ENCODE measurements around the gene HLA-DQB1.

HLA-DQB1 gene

DNA sequence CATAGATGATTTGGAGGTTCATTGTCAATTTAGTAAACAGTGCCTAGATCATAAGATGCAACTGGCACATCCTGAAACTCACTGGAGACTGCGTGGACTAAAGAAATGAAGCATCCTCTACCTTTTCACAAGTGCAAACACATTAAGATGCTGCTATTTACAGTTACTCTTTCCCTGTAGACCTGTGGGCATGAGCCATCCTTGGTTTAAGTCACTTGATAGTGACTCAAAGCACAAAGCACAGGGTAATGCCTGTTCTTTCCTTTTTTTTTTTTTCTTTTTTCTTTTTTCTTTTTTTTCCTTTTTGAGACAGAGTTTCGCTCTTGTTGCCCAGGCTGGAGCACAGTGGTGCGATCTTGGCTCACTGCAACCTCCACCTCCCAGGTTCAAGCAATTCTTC lies 39.2 kb downstream of the HLA-DQB1 start:
- H3K9me3 ChIP-seq (ENCODE audit: control insufficient read depth in 2 of 2, low read length in 2 of 2) = no peaks in the 10 kb centered on the region
- H3K27ac ChIP-seq (ENCODE audit: low read length) = no peak overlapping the region

GRCh38 chr6:32625137-32625536 lies 41.3 kb downstream of the HLA-DQB1 start:
- Histone ChIP-seq H3K9ac (ENCODE audit: low read length in 2 of 2) (no peak overlapping the region), H3K27me3 (ENCODE audit: control insufficient read depth in 1 of 2, insufficient read depth in 2 of 2, low read length in 2 of 2) (no peaks in the 10 kb centered on the region), H3K4me3 (ENCODE audit: low read length in 2 of 2) (no peak overlapping the region), H3K4me1 (ENCODE audit: control insufficient read depth, insufficient read depth, low read length) (no peaks in the 10 kb centered on the region), H3K27ac (ENCODE audit: low read length) (no peak overlapping the region), H3K36me3 (ENCODE audit: control insufficient read depth in 2 of 2, insufficient read depth in 2 of 2, low read length in 2 of 2) (no peaks in the 10 kb centered on the region), H3K9me3 (ENCODE audit: control insufficient read depth in 2 of 2, low read length in 2 of 2) (no peaks in the 10 kb centered on the region)

More for the DNA sequence above, 39.2 kb downstream of the HLA-DQB1 start:
- H3K4me1 ChIP-seq (ENCODE audit: control insufficient read depth, insufficient read depth, low read length) = no peaks in the 10 kb centered on the region
- no peaks in the 10 kb centered on the region for H3K36me3 ChIP-seq (ENCODE audit: control insufficient read depth in 2 of 2, insufficient read depth in 2 of 2, low read length in 2 of 2)
- no peak overlapping the region for H3K9ac ChIP-seq (ENCODE audit: low read length in 2 of 2)
- no peaks in the 10 kb centered on the region for H3K27me3 ChIP-seq (ENCODE audit: control insufficient read depth in 1 of 2, insufficient read depth in 2 of 2, low read length in 2 of 2)
- no peak overlapping the region for H3K4me3 ChIP-seq (ENCODE audit: low read length in 2 of 2)

GRCh38 chr6:32624565-32624964 lies 41.9 kb downstream of the HLA-DQB1 start:
- no peak overlapping the region for H3K9ac ChIP-seq (ENCODE audit: low read length in 2 of 2)
- H3K4me3 ChIP-seq (ENCODE audit: low read length in 2 of 2) = no peak overlapping the region
- H3K27ac ChIP-seq (ENCODE audit: low read length) = no peak overlapping the region
- H3K27me3 ChIP-seq (ENCODE audit: control insufficient read depth in 1 of 2, insufficient read depth in 2 of 2, low read length in 2 of 2) = no peaks in the 10 kb centered on the region
- H3K4me1 ChIP-seq (ENCODE audit: control insufficient read depth, insufficient read depth, low read length) = no peaks in the 10 kb centered on the region
- no peaks in the 10 kb centered on the region for H3K9me3 ChIP-seq (ENCODE audit: control insufficient read depth in 2 of 2, low read length in 2 of 2)
- H3K36me3 ChIP-seq (ENCODE audit: control insufficient read depth in 2 of 2, insufficient read depth in 2 of 2, low read length in 2 of 2) = no peaks in the 10 kb centered on the region

DNA sequence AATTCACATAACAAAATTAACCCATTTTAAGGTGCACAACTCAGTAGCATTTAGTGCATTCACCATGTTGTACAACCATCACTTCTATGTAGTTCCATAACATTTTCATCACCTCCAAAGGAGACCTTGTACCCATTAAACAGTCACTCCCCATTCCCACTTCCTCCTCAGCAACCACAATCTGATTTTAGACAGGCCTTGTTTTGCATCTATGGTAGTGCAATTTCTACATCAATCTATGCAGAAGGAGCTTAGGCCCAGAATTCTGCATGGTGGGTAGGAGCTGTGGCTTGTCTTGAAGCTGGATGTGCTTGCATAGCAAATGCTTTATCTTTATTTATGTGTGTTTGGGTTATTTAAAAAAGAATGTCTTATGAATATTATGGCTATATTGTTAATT lies 42.8 kb downstream of the HLA-DQB1 start:
- Histone ChIP-seq H3K4me3 (ENCODE audit: low read length in 2 of 2) (no peak overlapping the region), H3K4me1 (ENCODE audit: control insufficient read depth, insufficient read depth, low read length) (no peaks in the 10 kb centered on the region), H3K9ac (ENCODE audit: low read length in 2 of 2) (no peak overlapping the region), H3K27ac (ENCODE audit: low read length) (no peak overlapping the region), H3K36me3 (ENCODE audit: control insufficient read depth in 2 of 2, insufficient read depth in 2 of 2, low read length in 2 of 2) (no peaks in the 10 kb centered on the region), H3K27me3 (ENCODE audit: control insufficient read depth in 1 of 2, insufficient read depth in 2 of 2, low read length in 2 of 2) (no peaks in the 10 kb centered on the region), H3K9me3 (ENCODE audit: control insufficient read depth in 2 of 2, low read length in 2 of 2) (no peaks in the 10 kb centered on the region)

GRCh38 chr6:32622545-32623401 lies 43.7 kb downstream of the HLA-DQB1 start:
- no peak overlapping the region for H3K27ac ChIP-seq (ENCODE audit: low read length)
- no peaks in the 10 kb centered on the region for H3K9me3 ChIP-seq (ENCODE audit: control insufficient read depth in 2 of 2, low read length in 2 of 2)
- no peaks in the 10 kb centered on the region for H3K36me3 ChIP-seq (ENCODE audit: control insufficient read depth in 2 of 2, insufficient read depth in 2 of 2, low read length in 2 of 2)
- no peak overlapping the region for H3K9ac ChIP-seq (ENCODE audit: low read length in 2 of 2)
- no peaks in the 10 kb centered on the region for H3K4me1 ChIP-seq (ENCODE audit: control insufficient read depth, insufficient read depth, low read length)
- no peaks in the 10 kb centered on the region for H3K27me3 ChIP-seq (ENCODE audit: control insufficient read depth in 1 of 2, insufficient read depth in 2 of 2, low read length in 2 of 2)
- H3K4me3 ChIP-seq (ENCODE audit: low read length in 2 of 2) = no peak overlapping the region

DNA sequence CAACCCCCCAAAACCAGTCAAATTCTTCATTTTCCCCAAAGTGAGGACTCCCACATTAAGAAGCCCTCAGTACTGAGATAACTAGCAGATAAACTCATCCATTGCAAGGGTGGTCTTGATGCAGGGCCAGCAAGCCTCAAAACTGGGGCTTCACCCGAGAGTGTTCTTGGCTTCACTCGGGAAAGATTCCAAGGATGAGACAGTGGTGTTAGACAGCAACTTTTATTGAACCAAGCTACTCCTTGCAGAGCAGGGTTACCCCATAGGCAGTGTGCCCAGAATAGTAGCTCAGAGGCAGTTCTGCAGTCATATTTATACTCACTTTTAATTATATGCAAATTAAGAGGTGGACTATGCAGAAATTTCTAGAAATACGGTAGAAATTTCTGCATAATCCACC lies 45.1 kb downstream of the HLA-DQB1 start:
- Histone ChIP-seq H3K4me1 (ENCODE audit: control insufficient read depth, insufficient read depth, low read length) (no peaks in the 10 kb centered on the region), H3K9ac (ENCODE audit: low read length in 2 of 2) (no peak overlapping the region), H3K27ac (ENCODE audit: low read length) (no peak overlapping the region), H3K36me3 (ENCODE audit: control insufficient read depth in 2 of 2, insufficient read depth in 2 of 2, low read length in 2 of 2) (no peaks in the 10 kb centered on the region), H3K9me3 (ENCODE audit: control insufficient read depth in 2 of 2, low read length in 2 of 2) (no peaks in the 10 kb centered on the region), H3K4me3 (ENCODE audit: low read length in 2 of 2) (no peak overlapping the region), H3K27me3 (ENCODE audit: control insufficient read depth in 1 of 2, insufficient read depth in 2 of 2, low read length in 2 of 2) (no peaks in the 10 kb centered on the region)

DNA sequence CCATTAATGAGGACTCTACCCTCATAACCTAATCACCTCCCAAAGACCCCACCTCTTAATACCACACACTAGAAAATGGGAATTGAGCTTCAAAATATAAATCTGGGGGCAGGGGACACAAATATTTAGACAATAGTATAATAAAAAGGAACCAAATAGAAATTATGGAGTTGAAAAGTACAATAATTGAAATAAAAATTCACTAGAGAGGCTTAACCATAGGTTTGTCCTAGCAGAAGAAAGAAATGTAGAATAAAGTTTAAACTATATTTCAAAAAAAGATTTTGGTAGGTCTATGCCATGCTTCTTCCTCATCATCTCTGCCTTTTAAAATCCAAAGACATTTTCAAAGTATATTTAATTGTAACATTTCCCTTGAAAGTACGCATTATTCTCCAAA lies 48.7 kb downstream of the HLA-DQB1 start:
- no peaks in the 10 kb centered on the region for H3K9me3 ChIP-seq (ENCODE audit: control insufficient read depth in 2 of 2, low read length in 2 of 2)
- H3K27me3 ChIP-seq (ENCODE audit: control insufficient read depth in 1 of 2, insufficient read depth in 2 of 2, low read length in 2 of 2) = no peaks in the 10 kb centered on the region
- no peaks in the 10 kb centered on the region for H3K36me3 ChIP-seq (ENCODE audit: control insufficient read depth in 2 of 2, insufficient read depth in 2 of 2, low read length in 2 of 2)
- H3K9ac ChIP-seq (ENCODE audit: low read length in 2 of 2) = no peak overlapping the region
- H3K27ac ChIP-seq (ENCODE audit: low read length) = no peak overlapping the region
- H3K4me3 ChIP-seq (ENCODE audit: low read length in 2 of 2) = no peak overlapping the region
- H3K4me1 ChIP-seq (ENCODE audit: control insufficient read depth, insufficient read depth, low read length) = no peaks in the 10 kb centered on the region

GRCh38 chr6:32615885-32616532 lies 50.4 kb downstream of the HLA-DQB1 start:
- Histone ChIP-seq H3K27ac (ENCODE audit: low read length) (no peak overlapping the region), H3K9me3 (ENCODE audit: control insufficient read depth in 2 of 2, low read length in 2 of 2) (no peaks in the 10 kb centered on the region), H3K9ac (ENCODE audit: low read length in 2 of 2) (no peak overlapping the region), H3K27me3 (ENCODE audit: control insufficient read depth in 1 of 2, insufficient read depth in 2 of 2, low read length in 2 of 2) (no peaks in the 10 kb centered on the region), H3K4me3 (ENCODE audit: low read length in 2 of 2) (no peak overlapping the region), H3K4me1 (ENCODE audit: control insufficient read depth, insufficient read depth, low read length) (no peaks in the 10 kb centered on the region), H3K36me3 (ENCODE audit: control insufficient read depth in 2 of 2, insufficient read depth in 2 of 2, low read length in 2 of 2) (no peaks in the 10 kb centered on the region)

DNA sequence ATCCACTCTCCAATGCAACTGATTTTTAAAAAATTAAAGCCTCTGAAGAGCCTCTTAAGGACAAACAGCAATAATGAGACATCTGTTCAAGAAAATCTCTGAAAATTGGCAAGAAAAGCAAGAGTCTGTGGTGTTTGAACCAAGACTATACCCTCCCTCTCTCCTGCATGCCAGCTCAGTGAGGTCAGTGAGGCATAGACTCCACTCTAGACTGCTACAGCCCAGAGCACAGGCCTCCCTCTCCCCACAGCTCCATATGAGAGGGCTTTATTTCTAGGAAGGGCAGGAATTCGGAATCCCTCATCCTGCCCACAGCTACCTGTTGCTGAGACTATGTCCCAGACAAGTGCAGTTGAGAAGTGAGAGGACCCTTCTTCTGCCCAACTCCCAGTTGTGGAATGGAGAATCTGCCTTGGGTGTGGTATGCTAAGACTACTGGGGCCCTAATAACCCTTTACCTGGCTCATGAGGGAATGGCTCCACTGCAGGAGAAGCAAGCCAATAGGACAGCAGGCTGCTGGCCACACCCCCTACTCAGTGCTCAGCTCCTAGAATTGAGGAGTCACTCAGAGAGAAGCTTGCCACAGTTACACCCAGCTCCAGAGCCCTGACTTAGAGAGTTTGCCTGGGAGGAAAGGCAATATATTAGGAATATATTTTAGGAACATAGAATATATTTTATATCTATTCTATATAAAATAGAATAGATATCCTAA lies 51.9 kb downstream of the HLA-DQB1 start:
- no peaks in the 10 kb centered on the region for H3K27me3 ChIP-seq (ENCODE audit: control insufficient read depth in 1 of 2, insufficient read depth in 2 of 2, low read length in 2 of 2)
- no peaks in the 10 kb centered on the region for H3K4me1 ChIP-seq (ENCODE audit: control insufficient read depth, insufficient read depth, low read length)
- H3K9ac ChIP-seq (ENCODE audit: low read length in 2 of 2) = no peak overlapping the region
- no peak overlapping the region for H3K4me3 ChIP-seq (ENCODE audit: low read length in 2 of 2)
- H3K27ac ChIP-seq (ENCODE audit: low read length) = no peak overlapping the region
- H3K36me3 ChIP-seq (ENCODE audit: control insufficient read depth in 2 of 2, insufficient read depth in 2 of 2, low read length in 2 of 2) = no peaks in the 10 kb centered on the region
- no peaks in the 10 kb centered on the region for H3K9me3 ChIP-seq (ENCODE audit: control insufficient read depth in 2 of 2, low read length in 2 of 2)

GRCh38 chr6:32613475-32613874 lies 53.0 kb downstream of the HLA-DQB1 start:
- Histone ChIP-seq H3K27ac (ENCODE audit: low read length) (no peak overlapping the region), H3K27me3 (ENCODE audit: control insufficient read depth in 1 of 2, insufficient read depth in 2 of 2, low read length in 2 of 2) (no peaks in the 10 kb centered on the region), H3K4me1 (ENCODE audit: control insufficient read depth, insufficient read depth, low read length) (no peaks in the 10 kb centered on the region), H3K9ac (ENCODE audit: low read length in 2 of 2) (no peak overlapping the region), H3K9me3 (ENCODE audit: control insufficient read depth in 2 of 2, low read length in 2 of 2) (no peaks in the 10 kb centered on the region), H3K36me3 (ENCODE audit: control insufficient read depth in 2 of 2, insufficient read depth in 2 of 2, low read length in 2 of 2) (no peaks in the 10 kb centered on the region), H3K4me3 (ENCODE audit: low read length in 2 of 2) (no peak overlapping the region)

Measured in stomach smooth muscle (tissue), 2 donors.